ENCODE measurements around the gene SAA2.

GRCh38 chr11:18225913-18226312, 22.6 kb downstream of the SAA2 start:
- TF ChIP-seq CTCF (IDR thresholded peaks at IDR 0.05) (no peak), POLR2A (IDR thresholded peaks at IDR 0.05) (no peak)

Data from ovary (tissue), 3 donors.